NT2/D1 (cell line): Measurements from ENCODE around the gene CERS6.

Experiments
- SUZ12 ChIP-seq: IDR thresholded peaks from 2 replicates; pipeline ENCODE4 v1.6.1; 2011; ENCODE audit not compliant: insufficient read length, insufficient read depth; ENCODE audit errors: extremely low read depth
- YY1 ChIP-seq: IDR thresholded peaks from 2 replicates; pipeline ENCODE4 v1.6.1; 2011; ENCODE audit not compliant: insufficient read length, insufficient read depth
- ZNF274 ChIP-seq: IDR thresholded peaks from 2 replicates; pipeline ENCODE4 v1.6.1; 2011; ENCODE audit warnings: mild to moderate bottlenecking, low read depth, low read length

- TF ChIP-seq YY1 (no peak), ZNF274 (no peak), SUZ12 (no peak)
These were observed 39.5 kb downstream of the CERS6 start for GRCh38 chr2:168495524-168495923.
